ENCODE measurements around the gene C10orf105.
A peak's percentile ranks its signal among the peaks of the same experiment; 100 is the strongest.

C10orf105 gene, protein sequence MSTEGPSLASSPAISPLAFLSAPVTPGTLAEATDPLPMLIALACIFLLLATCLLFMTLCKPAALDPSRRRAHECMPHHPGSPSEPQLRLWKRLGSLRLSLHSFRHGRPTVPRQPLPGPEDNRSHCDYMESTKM

DNA sequence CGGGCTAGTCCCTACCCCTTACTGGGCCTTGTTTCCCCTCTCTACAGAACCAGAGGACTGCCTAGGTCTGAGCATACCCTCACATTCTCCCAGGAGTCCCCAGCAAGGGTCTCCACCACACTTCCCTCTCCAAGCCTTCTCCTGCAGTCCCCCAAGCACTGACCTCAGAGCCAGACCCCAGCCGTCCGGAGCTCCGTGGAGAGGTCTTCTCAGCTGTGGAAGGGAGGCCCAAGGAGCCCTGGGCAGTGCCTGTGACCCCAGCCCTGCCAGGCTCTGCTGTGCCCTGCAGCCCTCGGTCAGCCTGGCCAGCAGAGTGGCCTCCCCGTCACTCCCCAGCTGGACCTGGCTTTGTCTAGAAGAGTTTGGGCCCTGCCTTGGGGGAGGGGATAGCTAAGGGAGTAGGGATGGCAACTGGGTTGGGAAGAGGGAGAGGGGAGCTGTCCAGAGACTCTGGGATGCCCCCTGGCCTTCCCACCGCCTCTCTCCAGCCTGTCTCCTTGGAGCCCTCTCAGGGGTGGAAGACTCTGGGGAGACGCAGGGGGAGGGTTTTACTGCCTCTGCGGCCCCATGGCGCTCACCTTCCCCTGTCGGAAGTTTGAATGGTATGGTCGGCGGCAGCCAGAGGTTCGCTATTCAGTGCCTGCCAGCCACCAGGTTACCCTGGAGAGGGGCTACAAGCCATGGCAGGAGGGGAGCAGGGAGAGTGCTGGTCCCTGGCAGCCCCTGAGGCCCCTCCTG, at the start of gene C10orf105:
Gene C10orf105 (minus strand): TSS at position 315 of the 738 bp plus-strand sequence. CDS start 3,441 bp downstream, outside the sequence.
- DNase-seq (ENCODE audit: low read depth in 4 of 4, low spot score in 1 of 4) = no peak

DNA sequence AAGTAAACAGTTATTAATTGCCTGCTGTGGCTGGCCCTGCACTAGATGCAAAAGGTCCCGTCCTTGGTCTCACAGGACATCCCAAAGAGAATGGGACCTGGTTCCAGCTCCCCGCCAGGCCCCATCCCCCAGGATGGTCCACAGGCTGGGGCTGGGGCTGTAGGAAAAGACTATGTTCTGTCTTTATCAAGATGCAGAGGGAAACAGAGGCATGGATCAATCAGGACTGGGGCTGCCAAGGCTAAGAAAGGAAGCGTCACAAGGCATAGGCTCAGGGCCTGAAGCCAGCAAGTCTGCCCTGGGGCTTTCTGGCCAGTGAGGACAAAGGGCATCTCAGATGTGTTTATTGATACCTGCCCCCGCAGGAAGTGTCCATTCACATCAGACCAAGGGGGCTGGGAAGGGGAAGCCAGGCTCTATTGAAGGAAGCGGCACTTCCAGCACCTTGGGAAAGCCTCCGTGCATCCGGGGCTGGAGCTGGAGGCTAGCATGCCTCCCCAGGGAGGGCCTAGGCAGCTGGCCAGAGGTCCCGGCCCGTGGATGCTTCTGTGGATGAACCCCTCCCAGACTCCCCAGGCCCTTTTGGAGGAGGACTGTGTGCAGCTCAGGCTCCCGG, 48.0 kb upstream of the C10orf105 start:
- no peak for DNase-seq (ENCODE audit: low read depth in 4 of 4, low spot score in 1 of 4)

DNA sequence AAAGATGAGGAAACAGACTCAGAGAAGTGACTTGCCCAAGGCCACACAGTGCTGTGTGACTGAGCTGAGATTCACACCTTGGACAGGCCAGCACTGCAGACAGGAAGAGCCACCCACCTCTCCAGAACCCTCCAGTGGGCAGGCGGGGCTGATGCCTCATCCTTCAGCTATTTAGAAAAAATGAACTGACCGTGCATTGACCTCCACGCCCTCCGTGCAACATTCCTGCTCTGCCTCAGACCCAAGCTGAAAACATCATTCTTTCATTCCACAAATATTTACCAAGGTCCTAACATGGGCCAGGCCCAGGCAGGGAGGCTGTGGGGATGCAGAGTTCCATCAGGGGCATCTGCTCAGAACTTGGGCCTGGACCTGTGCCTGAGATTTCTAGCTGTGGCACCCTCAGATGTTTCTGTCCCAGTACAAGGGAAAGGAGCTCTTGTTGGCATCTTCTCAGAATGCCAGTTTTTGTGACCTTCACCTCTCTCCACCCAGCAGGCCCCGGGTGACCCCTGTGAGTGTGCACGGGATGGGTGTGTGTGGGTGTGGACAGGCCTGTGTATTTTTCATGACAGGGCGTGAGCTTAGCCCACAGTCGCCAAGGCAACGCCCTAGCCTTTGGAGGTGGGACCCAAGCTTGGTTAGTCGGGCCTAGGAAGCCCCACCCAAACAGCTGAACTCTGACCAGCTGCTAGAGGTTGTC, 47.3 kb upstream of the C10orf105 start:
- DNase-seq (ENCODE audit: low read depth in 4 of 4, low spot score in 1 of 4) = no peak

DNA sequence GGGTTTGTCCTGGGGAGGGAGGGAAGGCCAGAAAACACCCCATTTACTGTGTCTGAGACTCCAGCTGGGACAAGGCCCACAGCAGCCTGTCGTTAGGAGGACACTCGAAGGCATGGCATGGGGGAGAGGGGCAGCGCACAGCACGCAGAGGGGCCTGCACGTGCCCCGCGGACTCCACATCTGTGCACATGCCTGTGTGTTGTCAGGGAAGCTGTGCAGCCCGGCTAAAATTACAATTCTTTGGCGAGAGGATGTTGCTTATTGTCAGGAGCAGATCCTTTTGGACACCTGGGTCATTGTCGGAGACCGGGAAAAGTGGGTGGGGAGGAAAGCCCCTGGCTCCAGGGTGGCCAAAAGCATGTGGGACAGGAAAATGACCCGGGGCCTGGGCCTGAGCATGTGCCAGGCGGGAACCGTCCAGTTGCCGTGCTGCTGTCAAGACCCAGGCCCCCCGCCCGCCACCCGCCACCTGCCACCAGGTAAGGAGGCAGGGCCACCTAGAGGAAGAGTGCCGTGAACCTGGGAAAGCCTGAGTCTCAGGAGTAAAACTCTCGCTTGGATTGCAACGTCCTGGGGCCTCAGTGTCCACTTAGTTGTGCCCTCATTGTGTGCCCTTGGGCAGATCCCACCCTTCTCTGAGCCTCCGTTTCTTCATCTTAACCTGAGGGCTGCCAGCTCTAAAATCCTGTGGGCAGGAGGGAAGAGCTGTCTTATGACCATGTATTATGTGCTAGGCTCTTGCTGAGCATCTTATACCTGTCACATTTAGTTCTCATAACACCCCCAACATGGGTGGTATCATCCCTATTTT, 46.5 kb upstream of the C10orf105 start:
- DNase-seq (ENCODE audit: low read depth in 4 of 4, low spot score in 1 of 4) = no peak

DNA sequence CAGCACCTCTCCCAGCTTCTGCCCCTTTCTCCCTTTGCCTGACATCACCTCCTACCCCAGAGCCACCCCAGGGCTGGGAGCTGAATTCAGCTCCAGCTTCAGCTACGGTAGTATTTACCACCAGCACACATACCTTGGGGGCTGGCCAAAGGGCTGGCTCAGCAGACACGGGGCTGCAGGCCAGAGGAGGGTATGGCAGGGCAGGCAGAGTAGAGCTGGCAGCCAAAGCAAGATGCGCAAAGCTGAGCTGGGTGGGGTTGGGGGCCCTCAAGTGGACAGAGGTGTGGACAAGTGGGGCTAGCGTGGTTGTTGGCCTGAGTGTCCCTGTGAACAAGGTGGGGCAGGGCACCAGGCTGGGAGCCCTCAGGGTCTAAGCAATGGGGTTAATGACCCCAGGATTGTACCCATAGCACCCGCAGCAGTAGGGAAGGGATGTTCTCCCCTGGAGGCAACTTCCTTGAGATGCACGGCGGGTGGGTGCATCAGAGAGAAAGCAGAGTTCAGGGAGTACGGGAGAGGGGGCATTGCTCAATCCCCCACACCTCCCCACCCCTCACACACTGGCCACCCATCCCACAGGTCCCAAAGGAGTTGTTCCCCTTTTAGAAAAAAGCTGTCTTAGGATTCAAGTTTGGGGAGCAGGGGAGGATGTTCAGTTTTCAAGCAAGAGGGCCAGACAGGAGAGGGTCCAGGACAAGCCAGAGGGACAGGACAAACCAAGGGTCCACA, 45.8 kb upstream of the C10orf105 start:
- no peak for DNase-seq (ENCODE audit: low read depth in 4 of 4, low spot score in 1 of 4)

DNA sequence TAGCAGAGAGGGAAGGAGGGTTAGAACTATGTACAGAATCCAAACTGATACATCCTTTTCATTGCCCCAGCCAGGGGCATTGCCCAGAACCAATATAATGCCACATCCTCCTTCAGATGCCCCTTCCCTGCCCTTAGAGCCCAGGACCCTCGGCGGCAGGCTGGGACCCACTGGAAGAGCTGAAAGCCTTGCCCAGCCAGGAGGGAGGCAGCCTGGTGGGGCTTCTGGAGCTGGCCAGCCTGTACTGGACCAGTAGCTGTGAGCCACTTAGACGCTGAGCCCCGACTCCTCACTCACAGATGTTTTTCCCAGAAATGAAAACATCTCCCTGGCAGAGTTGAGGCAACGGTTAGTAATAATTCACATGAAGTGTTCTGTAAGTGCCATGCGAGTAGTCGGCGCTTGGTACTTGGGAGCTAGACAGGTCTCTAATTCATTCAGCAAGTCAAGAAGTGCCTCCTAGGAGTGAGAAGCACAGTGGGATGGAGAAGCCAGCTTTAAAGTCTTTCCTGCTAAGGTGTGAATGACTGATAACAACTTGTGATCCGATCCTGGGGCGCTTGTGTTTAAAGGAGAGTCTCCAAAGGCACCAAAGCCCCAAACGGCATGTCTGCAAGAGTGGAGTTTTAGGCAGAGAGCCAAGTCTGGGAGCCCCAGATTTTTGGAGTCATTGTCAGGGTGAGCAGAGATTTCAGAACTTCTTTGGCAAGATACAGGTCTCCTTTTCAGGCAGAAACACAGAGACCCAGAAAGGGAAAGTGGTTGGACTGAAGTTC, 44.0 kb upstream of the C10orf105 start:
- DNase-seq (ENCODE audit: low read depth in 4 of 4, low spot score in 1 of 4) = no peak

DNA sequence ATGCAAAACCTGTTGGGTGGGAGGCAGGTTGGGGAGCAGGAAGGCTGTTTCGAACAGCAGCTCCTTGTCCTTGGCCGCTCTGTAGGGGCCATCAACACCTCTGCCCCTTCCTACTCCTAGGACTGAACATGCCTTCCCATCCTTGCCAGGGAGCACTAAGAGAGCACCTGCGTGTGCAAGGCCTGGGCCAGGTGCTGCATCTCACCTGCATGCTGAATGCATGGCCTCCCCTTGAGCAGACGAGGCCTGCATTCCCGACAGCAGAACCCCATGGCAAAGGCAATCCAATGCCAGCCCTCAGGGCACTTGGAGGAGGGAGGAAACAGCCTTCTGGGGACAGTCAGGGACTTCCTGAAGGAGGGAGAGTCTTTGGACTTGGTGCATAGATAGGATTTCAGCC, 42.7 kb upstream of the C10orf105 start:
- DNase-seq (ENCODE audit: low read depth in 4 of 4, low spot score in 1 of 4) = no peak

DNA sequence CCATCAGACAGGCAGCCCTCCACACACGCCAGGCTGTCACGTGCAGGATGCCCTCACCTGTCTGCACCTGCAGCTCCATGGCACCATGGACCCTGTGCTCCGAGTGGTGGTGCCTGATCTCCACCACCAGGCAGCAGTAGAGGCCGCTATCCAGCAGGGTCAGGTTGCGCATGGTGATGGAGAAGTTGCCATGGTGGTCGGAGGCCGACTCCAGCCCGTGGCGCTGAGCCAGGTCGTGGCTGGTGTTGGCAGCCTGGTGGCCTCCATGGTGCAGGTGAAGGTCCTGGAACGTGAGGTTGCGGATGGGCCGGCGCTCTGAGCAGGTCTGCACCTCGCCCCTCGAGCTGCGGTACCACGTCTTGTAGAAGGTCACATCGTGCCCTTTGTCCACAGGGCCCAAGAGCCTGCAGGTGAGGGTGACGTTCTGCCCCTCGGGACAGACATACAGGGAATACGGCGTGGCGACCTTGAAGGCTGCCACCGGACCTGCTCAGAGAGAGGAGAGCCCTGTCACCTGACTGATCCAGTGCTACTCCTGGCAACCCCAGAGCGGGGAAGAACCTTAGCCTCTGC, 42.0 kb upstream of the C10orf105 start:
- no peak for DNase-seq (ENCODE audit: low read depth in 4 of 4, low spot score in 1 of 4)

DNA sequence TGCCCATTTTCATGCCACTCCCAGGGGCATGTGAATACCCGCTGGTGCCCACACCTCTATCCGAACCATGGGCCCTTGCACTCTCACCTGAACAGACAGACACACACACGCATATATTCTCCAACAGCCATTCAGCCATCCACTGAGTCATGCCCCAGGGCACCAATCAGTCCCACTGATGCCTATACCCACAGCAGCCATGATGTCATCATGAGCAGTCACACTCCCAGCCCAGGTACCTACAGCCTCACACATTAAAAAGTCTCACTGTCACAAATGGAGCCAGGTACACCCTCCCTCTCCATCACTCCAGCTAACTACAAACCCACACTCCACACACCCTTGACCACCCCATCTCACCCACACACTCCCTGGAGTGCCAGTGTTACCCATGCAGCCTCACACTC, 41.5 kb upstream of the C10orf105 start:
- peak in 1 of 4 experiments; percentile 31 for DNase-seq (ENCODE audit: low read depth in 4 of 4, low spot score in 1 of 4)

DNA sequence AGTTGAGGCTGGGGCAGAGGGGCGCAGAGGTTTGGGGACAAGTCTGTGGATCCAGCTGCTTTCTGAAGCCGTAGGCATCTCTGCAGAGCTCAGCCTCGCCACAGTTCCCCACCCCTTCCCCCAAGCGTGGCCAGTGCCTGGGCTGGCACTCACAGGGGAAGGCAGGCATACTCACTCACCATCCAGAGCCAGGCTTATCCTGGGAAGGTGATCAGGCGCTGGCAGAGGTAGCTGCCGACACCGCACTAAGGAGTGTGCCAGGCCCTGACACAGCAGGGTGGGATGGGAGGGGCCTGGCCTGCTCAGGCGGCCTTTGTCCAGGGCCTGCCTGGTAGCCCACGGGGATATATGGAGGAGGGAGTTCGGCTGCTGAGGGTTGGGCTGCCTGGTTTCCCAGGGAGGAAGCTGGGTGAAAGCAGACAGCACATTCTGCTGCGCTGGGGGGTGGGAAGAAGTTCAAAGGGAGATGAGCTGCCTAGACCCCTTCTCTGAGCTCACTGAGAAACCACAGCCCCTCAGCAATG, 37.9 kb upstream of the C10orf105 start:
- no peak for DNase-seq (ENCODE audit: low read depth in 4 of 4, low spot score in 1 of 4)

DNA sequence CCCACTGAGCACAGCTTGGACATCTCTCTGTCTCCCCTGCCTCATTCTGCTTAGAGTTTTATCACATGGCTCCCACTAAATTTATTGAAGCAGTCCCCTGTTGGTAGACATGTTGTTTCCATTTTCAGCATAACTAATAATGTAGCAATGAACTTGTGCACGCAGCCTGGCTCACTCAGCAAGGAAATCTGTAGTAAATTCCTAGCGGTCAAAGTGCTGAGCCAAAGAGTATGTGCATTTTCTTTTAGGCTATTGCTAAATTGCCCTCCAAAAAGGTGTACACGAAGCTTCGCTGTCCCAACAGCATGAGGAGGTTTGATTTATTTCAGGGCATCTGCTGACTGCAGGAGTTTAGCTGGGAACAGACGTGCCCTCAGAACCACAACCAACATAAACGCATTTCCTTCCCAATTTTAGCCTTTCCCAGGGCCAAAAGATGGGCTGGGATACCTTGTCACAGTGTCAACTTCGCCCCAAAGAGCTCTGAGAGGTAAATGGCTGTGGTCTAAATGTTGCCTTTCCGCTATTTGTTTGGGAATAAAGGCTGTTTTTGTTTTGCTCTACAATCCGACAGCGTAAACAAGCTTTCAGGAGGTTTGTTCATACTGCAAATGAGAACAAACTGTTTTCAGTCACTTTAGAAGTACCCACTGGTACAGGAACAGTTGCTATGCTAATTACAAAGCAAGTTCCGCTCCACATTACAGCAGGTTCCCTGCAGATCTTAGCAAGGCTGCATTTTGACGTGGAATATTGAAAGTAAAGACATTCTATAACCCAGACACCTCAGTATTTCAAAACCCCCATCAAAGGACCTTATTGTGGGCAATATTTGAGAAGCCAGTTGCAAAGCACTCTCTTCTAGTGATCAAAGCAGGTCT, 37.0 kb upstream of the C10orf105 start:
- DNase-seq (ENCODE audit: low read depth in 4 of 4, low spot score in 1 of 4) = no peak

DNA sequence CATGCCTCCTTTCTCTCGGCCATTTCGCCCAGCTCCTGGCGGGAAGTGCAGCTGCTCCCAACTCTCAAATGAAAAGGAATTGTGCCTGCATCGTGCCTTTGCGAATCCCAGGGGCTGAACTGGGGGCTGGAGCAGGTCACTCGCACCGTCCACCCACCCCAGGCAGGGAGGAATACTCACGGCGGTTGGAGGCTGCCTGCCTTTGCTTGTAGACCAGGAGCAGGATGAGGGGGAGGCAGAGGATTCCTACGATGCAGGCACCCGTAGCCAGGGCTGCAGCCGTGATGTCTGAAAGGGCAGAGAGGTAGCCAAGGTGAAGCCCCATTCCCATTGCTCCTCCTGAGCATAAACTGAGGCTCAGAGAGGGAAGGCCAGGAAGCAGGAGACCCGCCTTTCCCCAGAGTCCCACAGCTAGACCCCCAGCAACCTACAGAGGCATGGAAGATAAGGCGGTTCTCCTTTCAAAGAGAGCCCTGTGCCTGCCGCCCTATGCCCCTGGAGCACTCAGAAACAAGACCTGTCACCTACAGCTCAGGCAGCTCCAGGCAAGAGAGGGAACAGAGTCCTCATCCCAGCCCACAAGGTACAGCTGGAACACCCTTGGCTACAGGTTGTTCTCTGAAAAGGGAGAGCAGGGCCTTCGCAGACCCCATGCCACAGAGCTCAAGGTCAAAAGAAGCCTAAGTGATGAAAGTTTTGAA, 35.8 kb upstream of the C10orf105 start:
- no peak for DNase-seq (ENCODE audit: low read depth in 4 of 4, low spot score in 1 of 4)

DNA sequence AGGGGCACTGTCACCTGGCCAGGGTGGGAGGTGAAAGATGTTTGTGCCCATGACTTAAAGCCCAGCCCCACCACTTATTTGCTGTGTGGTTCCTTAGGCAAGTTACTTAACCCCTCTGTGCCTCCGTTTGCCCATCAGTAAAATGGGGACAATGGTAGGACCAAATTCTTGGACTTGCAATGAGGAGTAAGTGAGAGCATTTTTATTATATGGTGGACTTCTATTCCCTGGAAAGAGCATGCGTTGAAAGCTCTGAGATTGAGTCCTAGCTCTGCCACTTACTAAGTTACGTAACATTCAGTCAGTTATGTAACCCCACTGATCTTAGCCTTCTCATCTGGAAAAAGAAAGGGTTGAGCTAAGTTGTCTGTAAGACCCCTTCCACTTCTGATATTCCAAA, 35.0 kb upstream of the C10orf105 start:
- no peak for DNase-seq (ENCODE audit: low read depth in 4 of 4, low spot score in 1 of 4)

DNA sequence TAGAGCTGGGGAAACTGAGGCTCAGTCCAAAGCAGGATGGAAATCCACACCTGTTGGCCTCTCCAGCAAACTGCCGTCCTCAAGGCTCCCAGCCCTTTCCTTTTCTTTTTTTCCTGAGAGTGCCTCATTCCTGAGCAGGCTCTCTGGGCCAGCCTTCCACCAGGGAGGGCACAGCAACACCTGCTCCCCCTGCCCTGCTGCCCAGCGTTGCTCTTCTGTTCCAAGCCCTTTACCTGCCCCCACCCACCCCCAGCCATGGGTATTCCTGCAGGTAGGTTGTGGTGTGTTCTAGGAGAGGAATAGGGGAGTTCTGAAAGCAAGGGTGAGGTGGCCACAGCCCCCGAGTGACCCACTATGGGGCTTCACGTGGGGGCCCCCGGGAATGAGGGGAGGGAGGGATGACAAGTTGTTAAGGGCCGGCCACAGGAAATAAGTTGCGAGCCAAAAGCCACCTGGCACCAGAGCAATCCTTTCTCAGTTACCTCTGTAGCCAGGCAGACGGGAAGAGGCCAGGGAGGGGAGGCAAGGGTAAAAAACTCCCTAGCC, 34.5 kb upstream of the C10orf105 start:
- no peak for DNase-seq (ENCODE audit: low read depth in 4 of 4, low spot score in 1 of 4)

DNA sequence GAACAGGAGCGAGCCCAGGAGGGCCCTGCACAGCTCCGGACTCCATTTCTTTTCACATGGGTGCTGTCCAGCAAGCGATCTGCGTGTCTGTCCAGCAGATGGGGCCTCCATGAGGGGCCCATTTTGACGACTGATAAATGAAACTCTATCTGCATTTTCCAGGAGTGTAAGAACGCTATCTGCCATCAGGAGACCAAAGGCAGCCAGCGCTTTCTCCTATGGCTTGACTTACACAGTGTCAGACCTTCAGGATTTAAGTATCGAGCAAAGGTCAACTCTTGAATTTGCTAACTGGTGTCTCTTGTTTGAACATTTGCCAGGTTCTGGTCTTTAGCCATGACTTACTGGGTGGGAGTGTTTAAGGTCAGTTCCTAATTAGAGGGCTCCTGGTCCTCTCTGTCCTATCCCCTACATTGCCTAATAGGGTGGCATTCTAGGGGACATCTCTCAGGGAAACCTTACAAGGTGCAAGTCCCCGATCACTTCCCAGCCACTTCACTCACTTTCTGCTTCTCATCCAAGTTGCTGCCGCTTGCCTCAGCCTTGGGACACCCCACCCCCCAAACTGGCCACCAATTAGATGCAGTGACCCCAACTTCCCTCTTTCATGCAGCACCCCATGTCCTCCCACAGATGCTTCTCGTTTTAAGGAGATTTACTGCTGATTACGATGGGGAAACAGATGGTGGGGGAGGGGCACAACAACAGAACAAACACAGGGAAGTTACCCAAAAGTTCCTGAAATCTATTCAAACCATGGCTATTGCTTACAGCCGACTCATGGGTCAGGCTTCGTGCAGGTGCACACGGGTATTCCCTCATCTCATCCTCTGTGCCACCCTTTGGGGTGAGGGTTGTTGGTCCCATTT, 33.7 kb upstream of the C10orf105 start:
- DNase-seq (ENCODE audit: low read depth in 4 of 4, low spot score in 1 of 4) = no peak

DNA sequence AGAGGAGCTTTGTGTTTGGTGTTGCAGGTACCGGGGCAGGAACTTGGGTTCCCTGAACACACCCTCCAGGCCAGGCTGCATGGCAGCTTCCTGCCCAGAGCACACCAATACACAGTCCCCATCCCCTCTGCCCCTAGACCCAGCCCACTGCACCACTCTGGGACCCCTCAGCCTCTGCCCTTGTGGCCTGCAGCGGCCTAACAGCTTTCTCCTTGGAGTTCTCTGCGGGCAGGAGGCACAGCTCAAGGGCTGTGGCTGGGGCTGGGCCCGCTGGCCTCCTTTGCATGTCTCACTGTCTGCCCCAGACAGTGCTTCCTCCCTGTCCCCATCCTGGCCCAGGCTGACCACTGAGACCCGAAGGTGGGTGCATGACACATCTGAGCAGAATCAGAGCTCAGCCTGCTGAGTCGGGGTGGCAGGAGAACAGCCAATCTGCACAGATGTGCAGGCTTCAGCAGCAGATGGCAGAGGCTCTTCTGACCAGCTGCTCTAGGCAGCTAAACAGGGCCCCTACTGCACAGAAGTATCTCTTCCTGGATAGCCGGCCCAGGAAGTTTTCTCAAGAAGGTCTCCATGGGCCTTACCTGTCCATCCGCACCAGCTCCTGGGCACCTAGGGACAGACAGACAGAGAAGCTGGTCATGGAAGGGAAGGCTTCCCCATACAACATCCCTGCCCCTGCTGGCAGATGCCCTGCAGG, 33.0 kb upstream of the C10orf105 start:
- DNase-seq (ENCODE audit: low read depth in 4 of 4, low spot score in 1 of 4) = no peak

All from stimulated activated CD4-positive, alpha-beta T cell treated with anti-CD3 and anti-CD28 coated beads, Interleukin-1b, Interleukin-23, amount 100 ng/mL, for 24 hours (primary cell).